Ovary (tissue), 3 donors: ENCODE results near the gene DDX6.

ENCODE experiments used
- EP300 ChIP-seq: sonication (generic); formaldehyde crosslinking; IDR thresholded peaks from one replicate; pipeline ENCODE4 v1.6.1; 2017; ENCODE audit warnings: antibody characterized with exemption
- TF ChIP-seq, protein P1 (sequence below), 3 donors: fragments of 450-650 bp in 2 of 3; fragments of 200-600 bp in 1 of 3; IDR thresholded peaks; one replicate each; pipeline versions ENCODE4 v1.5.1 to v1.8.0; 2016 to 2022; ENCODE audit warnings: antibody characterized with exemption in 3 of 3, mild to moderate bottlenecking in 1 of 3
- donor health status: DM: no; HTN: no; CAD: no.

DNA sequence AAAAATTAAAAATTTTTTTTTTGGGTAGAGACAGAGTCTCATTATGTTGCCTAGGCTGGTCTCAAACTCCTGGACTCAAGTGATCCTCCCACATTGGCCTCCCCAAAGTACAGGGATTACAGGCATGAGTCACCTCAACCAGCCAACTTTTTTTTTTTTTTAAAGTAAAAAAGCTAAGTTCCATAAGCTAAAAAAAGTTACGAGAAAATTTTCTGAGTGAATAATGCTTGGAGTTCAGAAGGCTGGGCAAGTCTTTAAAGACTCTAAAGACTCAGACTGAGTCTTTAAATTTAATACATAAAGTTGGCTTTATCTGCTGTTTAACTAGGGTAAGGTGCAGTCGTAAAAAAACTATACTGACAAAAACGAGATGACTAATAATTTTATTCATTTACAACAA is 5.6 kb downstream of the DDX6 start:
- TF ChIP-seq, protein P1, sequence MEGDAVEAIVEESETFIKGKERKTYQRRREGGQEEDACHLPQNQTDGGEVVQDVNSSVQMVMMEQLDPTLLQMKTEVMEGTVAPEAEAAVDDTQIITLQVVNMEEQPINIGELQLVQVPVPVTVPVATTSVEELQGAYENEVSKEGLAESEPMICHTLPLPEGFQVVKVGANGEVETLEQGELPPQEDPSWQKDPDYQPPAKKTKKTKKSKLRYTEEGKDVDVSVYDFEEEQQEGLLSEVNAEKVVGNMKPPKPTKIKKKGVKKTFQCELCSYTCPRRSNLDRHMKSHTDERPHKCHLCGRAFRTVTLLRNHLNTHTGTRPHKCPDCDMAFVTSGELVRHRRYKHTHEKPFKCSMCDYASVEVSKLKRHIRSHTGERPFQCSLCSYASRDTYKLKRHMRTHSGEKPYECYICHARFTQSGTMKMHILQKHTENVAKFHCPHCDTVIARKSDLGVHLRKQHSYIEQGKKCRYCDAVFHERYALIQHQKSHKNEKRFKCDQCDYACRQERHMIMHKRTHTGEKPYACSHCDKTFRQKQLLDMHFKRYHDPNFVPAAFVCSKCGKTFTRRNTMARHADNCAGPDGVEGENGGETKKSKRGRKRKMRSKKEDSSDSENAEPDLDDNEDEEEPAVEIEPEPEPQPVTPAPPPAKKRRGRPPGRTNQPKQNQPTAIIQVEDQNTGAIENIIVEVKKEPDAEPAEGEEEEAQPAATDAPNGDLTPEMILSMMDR (IDR thresholded peaks at IDR 0.05): no peak
- no peak for TF ChIP-seq EP300
